Spinal cord (tissue), 10 donors: ENCODE data around the gene C1QTNF12. TPM values are rescaled to one million over a fixed set of nuclear protein-coding genes. Genes with fewer than 3 reads are reported as not detected.

ENCODE experiments used
- DNase-seq, 6 donors: peaks; one replicate each; pipeline versions ENCODE4 v3.0.0 to v3.0.0-alpha.2; 2013 to 2015; ENCODE audit warnings: low spot score in 6 of 6, low read depth in 4 of 6
- H3K27ac ChIP-seq: one replicate; pipeline ENCODE4 v1.5.1; 2013; ENCODE audit warnings: low read depth, low read length, control low read depth
- H3K27me3 ChIP-seq: one replicate; pipeline ENCODE4 v1.6.1; 2013; ENCODE audit warnings: low read length; ENCODE audit not compliant: control insufficient read depth, insufficient read depth
- H3K36me3 ChIP-seq: one replicate; pipeline ENCODE4 v1.6.1; 2013; ENCODE audit warnings: low read length; ENCODE audit not compliant: control insufficient read depth, insufficient read depth
- H3K4me1 ChIP-seq: one replicate; pipeline ENCODE4 v1.6.1; 2013; ENCODE audit warnings: low read length; ENCODE audit not compliant: control insufficient read depth, insufficient read depth
- H3K4me3 ChIP-seq: one replicate; pipeline ENCODE4 v1.5.1; 2013; ENCODE audit warnings: low read depth, low read length, control low read depth
- H3K9me3 ChIP-seq: one replicate; pipeline ENCODE4 v1.6.1; 2013; ENCODE audit warnings: low read length; ENCODE audit not compliant: control insufficient read depth, insufficient read depth
- WGBS: methylation state at CpG from one replicate; pipeline ENCODE4 v1.1.5; 2013; ENCODE audit warnings: missing lambda C conversion rate; ENCODE audit not compliant: insufficient coverage; 5-methylcytosine and 5-hydroxymethylcytosine counted together
- polyA plus RNA-seq, 2 donors: library from polyadenylated mRNA; unstranded; fragments of 120-200 nt; gene quantifications; one replicate each; pipeline ENCODE4 v1.2.1, GENCODE V29; 2013; ENCODE audit not compliant: insufficient read length in 2 of 2
- total RNA-seq, 2 donors: library from RNA; depleted of rRNA in 1 of 2; stranded (reverse); fragments of 120-200 nt in 1 of 2; fragments of >200 nt in 1 of 2; gene quantifications; one replicate each; pipeline versions ENCODE4 v1.2.3 to v1.2.4, GENCODE V29; 2013 to 2014
- donor health status: healthy.

C1QTNF12 gene
- total and polyA plus RNA-seq, 4 donors = 1.4 to 10.4 (median 4.2) TPM

DNA sequence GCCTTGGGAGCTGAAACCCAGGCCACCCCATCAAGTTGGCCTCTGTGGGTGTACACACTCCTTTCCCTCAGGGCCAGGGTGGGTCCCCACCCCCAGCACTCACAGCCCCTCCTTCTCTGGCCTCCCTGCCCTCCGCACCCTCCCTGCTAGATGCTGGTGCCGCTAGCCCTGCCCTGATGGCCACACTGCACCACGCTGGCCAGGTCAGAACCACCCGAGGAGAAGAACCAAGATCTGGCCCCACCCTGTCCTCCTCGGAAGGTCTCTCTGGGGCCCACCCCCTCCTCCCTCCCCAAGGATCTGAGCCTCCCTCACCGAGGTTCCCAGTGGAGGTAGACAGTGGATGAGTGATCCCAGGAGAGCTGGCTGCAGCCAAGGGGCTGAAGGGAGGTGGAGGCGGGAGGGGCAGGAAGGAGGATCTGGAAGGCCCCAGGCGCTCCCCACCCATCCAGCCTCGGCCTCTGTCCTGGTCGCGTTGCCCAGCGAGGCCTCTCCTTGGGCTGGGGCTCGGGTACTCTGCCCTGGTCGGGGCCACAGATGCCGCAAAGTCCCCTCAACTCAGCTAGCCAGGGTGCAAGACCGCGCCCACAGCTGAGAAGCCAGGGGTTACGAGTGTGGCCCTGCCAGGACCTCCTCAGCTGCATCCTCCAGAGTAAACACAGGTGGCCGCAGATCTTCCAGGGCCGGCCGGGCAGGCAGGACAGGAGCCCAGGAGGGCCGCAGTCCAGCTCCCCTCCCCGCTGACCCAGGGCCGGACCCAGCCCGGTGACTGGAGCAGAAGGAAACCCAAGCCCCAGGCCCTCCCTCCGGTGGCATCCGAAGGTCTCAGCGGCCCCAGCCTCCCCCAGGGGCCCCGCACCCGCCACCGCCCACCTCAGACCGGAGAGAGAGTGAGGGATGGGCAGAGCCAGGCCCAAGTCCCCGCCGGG lies 9.3 kb downstream of the C1QTNF12 start:
- no peak for DNase-seq
- Histone ChIP-seq H3K27ac (no peak overlapping the region), H3K4me3 (no peak overlapping the region), H3K27me3 (peaks cover 29% of the 10 kb centered on the region), H3K9me3 (no peaks in the 10 kb centered on the region), H3K36me3 (peaks cover 58% of the 10 kb centered on the region), H3K4me1 (peaks cover 48% of the 10 kb centered on the region)
- WGBS = 61% methylated on average over 29 of the region's 34 CpGs

DNA sequence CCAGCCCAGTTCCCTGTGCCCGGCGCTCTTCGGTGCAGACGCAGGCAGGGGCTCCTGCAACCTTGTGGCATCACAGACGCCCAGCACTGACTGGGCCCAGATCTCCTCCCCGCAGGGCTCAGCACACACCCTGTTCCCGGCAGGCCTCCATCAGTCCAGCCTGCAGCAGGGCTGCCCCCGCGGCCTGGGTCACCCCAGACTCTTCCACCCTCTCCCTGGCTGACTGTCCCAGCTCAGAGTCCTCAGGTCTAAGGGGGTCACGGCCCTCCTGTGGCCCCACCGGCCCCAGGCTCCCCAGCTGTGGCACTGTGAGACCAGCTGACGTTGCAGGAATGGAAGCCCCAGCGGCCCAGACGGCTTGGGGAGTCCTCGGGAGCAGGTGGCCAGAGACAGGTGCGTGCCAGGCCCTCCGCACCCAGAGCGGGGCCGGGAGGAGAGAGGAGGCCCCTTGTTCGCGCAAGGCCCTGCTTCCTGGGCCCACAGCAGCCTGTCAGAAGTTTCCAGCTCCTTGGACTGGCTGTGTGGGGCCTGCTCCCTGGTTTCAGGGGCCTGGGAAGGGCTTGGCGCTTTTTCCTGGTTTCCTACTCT lies 10.3 kb downstream of the C1QTNF12 start:
- H3K27me3 ChIP-seq = peaks cover 29% of the 10 kb centered on the region
- WGBS = 78% methylated on average over 20 of the region's 22 CpGs

DNA sequence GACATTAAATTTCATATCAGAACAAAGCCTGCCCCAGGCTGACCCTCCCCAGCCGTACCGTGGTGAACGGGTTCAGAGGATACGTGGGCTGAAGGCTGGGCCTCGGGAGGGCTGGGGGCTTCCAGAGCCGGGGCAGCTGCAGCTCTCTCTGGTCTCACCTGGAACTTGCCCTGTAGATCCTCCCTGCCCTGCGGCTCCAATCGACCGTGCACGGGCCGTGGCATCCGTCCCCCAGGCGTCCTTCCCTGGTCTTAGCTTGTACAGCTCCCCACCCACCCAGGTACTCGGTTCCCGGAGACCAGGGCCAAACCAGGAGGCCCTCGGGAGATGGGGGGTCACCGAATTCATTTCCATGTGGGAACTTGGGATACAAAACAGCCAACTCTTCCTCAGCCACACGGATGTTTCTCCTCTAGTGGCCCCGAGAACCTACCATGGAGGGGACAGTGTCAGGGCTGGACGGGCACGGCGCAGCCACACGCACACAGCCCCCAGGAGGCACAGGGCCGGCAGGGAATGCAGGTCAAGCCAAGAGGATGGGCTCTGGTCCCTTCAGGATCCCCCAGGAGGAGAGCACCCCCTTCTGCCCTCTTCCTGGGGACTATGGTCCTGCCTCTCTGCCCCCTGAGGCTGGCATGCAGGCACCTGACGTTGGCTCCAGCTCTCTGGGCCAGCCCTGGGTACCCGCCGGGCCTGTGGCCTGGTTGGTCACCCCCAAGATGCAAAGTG lies 11.3 kb downstream of the C1QTNF12 start:
- peaks cover 58% of the 10 kb centered on the region for H3K4me1 ChIP-seq
- peaks cover 23% of the 10 kb centered on the region for H3K27me3 ChIP-seq
- H3K9me3 ChIP-seq = no peaks in the 10 kb centered on the region
- 91% methylated on average over 20 of the region's 27 CpGs for WGBS
- no peak overlapping the region for H3K27ac ChIP-seq
- H3K36me3 ChIP-seq = peaks cover 45% of the 10 kb centered on the region
- H3K4me3 ChIP-seq = no peak overlapping the region
- DNase-seq = no peak

More for the DNA sequence above, 10.3 kb downstream of the C1QTNF12 start:
- Histone ChIP-seq H3K4me1 (peaks cover 48% of the 10 kb centered on the region), H3K4me3 (no peak overlapping the region), H3K36me3 (peaks cover 51% of the 10 kb centered on the region), H3K9me3 (no peaks in the 10 kb centered on the region), H3K27ac (no peak overlapping the region)
- DNase-seq = no peak

DNA sequence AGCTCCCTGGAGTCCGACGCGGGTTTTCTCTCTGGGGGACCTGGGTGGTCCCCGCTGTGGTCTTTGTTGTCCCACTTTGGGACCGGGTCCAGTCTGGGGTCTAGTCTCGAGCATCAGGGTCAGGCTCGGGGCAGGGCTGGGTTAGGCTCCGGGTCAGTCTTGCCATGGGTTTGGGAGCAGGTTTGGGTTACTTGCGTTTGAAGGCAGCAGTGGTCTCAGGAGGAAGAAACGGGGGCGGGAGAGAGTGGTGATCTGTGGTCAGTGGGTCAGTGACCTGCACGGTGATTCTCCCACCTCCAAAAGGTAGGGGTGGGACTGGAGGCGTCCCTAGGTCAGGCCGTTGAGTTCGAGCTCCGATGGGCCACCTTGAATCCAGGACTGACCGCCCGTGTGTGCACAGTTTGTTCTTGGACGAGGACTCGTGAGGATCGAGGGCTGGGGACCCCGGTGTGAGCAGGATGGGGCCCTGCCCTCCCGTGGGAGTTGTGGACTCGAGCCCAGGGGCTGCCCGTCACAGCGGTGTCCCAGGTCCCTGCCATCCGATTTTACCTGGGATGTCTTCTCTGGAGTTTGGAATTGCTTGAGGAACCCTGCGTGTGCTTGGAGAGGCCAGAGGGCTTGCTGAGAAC lies 12.2 kb downstream of the C1QTNF12 start:
- Histone ChIP-seq H3K4me3 (no peak overlapping the region), H3K27ac (no peak overlapping the region), H3K4me1 (peaks cover 57% of the 10 kb centered on the region), H3K36me3 (peaks cover 50% of the 10 kb centered on the region), H3K9me3 (no peaks in the 10 kb centered on the region), H3K27me3 (peaks cover 14% of the 10 kb centered on the region)
- no peak for DNase-seq
- WGBS = 92% methylated on average over 28 of the region's 28 CpGs

DNA sequence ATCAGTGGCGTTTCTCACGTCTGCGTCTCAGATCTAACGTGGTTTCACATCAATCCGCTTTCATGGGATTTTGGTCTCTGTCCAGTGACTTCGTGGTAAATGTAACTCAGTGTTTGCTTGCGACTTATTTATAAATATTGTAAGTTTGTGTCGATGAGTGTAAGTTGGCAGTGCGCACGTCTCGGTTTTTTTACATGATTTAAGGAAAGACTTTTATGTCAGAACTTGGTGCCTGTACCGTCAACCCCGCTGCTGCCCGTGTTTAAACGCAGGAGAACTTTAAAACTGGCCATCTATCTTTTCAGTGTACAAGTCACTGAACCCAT lies 13.0 kb downstream of the C1QTNF12 start:
- H3K9me3 ChIP-seq = no peaks in the 10 kb centered on the region
- H3K27me3 ChIP-seq = peaks cover 8% of the 10 kb centered on the region
- H3K27ac ChIP-seq = no peak overlapping the region
- peaks cover 57% of the 10 kb centered on the region for H3K36me3 ChIP-seq
- 76% methylated on average over 4 of the region's 15 CpGs for WGBS
- peaks cover 53% of the 10 kb centered on the region for H3K4me1 ChIP-seq
- H3K4me3 ChIP-seq = no peak overlapping the region
- no peak for DNase-seq

DNA sequence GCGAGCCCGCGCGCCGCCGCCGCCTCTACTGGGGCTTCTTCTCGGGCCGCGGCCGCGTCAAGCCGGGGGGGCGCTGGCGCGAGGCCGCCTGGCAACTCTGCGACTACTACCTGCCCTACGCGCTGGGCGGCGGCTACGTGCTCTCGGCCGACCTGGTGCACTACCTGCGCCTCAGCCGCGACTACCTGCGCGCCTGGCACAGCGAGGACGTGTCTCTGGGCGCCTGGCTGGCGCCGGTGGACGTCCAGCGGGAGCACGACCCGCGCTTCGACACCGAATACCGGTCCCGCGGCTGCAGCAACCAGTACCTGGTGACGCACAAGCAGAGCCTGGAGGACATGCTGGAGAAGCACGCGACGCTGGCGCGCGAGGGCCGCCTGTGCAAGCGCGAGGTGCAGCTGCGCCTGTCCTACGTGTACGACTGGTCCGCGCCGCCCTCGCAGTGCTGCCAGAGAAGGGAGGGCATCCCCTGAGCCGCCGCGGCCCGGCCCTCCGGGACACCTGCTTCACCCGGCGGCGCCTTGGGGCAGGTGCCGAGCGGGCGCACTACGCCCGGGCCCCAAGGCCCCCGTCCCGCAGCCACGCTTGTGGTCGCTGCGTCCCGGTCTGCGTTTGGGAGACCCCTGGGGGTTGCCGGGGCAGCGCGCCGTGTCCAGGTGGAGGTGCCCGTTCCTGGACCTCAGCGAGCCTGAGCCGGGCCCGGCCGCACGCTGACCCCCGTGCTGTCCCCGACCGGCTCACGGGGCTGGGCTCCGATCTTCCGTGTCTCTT lies 13.5 kb downstream of the C1QTNF12 start:
- Histone ChIP-seq H3K9me3 (no peaks in the 10 kb centered on the region), H3K4me3 (no peak overlapping the region), H3K36me3 (peaks cover 63% of the 10 kb centered on the region), H3K4me1 (peaks cover 47% of the 10 kb centered on the region), H3K27me3 (peaks cover 2% of the 10 kb centered on the region), H3K27ac (no peak overlapping the region)
- 73% methylated on average over 98 of the region's 98 CpGs for WGBS
- DNase-seq = no peak

DNA sequence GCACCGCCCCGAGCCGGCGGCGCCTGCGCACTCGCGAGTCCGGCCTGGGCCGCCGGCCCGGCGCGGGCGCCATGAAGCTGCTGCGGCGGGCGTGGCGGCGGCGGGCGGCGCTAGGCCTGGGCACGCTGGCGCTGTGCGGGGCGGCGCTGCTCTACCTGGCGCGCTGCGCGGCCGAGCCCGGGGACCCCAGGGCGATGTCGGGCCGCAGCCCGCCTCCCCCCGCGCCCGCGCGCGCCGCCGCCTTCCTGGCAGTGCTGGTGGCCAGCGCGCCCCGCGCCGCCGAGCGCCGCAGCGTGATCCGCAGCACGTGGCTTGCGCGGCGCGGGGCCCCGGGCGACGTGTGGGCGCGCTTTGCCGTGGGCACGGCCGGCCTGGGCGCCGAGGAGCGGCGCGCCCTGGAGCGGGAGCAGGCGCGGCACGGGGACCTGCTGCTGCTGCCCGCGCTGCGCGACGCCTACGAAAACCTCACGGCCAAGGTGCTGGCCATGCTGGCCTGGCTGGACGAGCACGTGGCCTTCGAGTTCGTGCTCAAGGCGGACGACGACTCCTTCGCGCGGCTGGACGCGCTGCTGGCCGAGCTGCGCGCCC lies 14.2 kb downstream of the C1QTNF12 start, which contains the start of gene B3GALT6:
TSS of gene B3GALT6 (plus strand) at position 30 of the 588 bp plus-strand sequence. CDS start at position 72, 42 bp downstream.
- H3K36me3 ChIP-seq = peaks cover 70% of the 10 kb centered on the region
- DNase-seq = no peak
- peaks cover 41% of the 10 kb centered on the region for H3K4me1 ChIP-seq
- peak within 1 kb of the TSS; percentile 68 for H3K4me3 ChIP-seq
- no peaks in the 10 kb centered on the region for H3K27me3 ChIP-seq
- H3K9me3 ChIP-seq = no peaks in the 10 kb centered on the region
- WGBS = 4% methylated on average over 100 of the region's 100 CpGs
- H3K27ac ChIP-seq = peak within 1 kb of the TSS; percentile 61

DNA sequence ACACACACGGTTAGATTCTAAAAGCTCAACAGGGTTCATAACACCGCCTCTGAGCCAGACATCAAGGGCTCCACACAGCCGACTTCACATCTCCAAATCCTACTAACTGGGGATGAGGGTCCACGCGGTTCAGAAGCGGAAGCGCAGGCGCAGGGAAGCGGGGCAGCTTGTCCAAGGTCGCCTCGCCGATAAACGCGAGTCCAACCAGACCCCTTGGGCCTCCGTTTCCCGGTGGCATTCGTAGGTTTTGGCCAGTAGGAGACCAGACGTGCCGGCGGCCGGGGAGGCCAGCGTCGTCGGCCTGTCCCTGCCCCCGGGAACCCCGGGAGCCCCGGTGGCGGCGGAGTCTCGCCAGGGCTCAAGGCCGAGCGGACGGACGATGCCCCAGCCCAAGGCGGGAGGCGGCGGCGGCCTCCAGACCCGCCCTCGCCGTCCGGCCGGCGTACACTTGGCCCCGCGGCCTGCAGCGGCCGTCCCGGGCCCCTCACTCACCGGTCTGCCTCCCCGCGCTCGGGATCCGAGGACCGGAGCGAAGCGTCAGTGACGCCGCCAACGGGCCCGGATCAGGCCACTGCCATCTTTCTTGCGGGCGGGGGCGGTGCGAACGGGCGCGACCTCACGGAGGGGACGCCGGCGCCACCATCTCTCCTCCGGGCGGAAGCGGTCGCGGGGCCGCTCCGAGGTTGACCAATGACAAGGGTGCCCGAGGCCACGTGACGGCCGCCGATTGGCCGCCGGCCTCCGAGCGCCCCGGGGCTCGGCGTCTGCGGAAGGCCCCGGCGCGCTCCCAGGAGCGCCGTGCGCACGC lies 14.9 kb downstream of the C1QTNF12 start, which contains the start of gene SDF4:
TSS of gene SDF4 (minus strand) at position 602 of the 808 bp plus-strand sequence. CDS start 3,229 bp downstream, outside the sequence.
- H3K27me3 ChIP-seq = no peaks in the 10 kb centered on the region
- H3K36me3 ChIP-seq = peaks cover 73% of the 10 kb centered on the region
- peak; percentile 84 to 99 (median 94) for DNase-seq
- peak within 1 kb of the TSS; percentile 61 for H3K27ac ChIP-seq
- no peaks in the 10 kb centered on the region for H3K9me3 ChIP-seq
- H3K4me3 ChIP-seq = peak within 1 kb of the TSS; percentile 68
- H3K4me1 ChIP-seq = peaks cover 35% of the 10 kb centered on the region
- WGBS = under 1% methylated on average over 99 of the region's 99 CpGs
